Measurements from ENCODE around the gene B4GALNT1.

Gene B4GALNT1

DNA sequence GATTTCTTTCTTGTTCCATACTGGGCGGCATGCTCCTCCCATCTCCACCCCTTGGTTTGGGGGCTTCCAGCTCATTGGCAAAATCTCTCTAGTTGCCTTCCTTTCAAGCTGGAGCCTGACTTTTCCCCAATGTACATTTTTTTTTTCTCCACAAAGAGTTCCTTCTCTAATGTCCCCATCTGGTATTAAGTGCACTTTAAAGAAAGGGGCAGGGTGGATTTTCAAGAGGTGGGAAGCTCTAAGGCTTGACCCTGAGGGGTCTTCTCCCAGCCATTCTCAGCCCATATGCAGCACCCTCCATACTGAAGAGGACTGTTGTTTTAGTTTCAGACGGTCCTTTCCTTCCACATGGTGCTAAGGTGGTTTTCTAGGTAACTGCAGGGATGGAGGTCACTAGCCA lies 47.8 kb downstream of the B4GALNT1 start:
- no peak for DNase-seq (ENCODE audit: low spot score)

DNA sequence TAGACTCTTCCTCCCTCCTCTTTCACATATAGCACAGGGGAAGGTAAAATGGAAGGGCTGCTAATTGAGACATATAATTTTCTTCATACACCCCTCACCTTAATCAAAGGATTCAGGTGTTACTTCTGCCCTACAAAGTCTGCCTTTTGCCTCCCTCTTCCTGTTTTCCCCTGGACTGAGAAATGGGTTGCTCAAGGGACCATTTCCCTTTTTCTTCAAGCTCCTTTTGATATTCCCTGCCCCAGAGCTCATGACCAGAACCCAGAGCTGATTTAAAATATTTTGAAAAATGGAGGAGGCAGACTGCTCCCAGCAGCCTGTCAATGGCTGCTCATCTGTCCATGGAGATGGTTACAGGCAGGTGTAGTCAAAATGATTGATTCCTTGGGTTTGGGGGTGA lies 48.3 kb downstream of the B4GALNT1 start:
- DNase-seq (ENCODE audit: low spot score), result no peak

DNA sequence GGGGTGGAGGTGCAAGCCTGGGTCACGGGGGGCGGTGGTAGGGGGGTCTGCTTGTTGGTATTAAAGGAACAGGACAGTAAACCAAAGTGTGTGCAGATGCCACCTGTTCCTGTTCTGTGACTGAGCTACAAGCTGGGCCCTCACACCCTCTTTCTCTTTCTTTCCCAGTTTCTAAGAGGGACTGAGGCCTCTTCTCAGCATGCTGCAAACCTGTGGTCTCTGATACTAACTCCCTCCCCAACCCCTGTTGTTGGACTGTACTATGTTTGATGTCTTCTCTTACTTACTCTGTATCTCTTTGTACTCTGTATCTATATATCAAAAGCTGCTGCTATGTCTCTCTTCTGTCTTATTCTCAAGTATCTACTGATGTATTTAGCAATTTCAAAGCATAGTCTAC lies 49.0 kb downstream of the B4GALNT1 start:
- no peak for DNase-seq (ENCODE audit: low spot score)

DNA sequence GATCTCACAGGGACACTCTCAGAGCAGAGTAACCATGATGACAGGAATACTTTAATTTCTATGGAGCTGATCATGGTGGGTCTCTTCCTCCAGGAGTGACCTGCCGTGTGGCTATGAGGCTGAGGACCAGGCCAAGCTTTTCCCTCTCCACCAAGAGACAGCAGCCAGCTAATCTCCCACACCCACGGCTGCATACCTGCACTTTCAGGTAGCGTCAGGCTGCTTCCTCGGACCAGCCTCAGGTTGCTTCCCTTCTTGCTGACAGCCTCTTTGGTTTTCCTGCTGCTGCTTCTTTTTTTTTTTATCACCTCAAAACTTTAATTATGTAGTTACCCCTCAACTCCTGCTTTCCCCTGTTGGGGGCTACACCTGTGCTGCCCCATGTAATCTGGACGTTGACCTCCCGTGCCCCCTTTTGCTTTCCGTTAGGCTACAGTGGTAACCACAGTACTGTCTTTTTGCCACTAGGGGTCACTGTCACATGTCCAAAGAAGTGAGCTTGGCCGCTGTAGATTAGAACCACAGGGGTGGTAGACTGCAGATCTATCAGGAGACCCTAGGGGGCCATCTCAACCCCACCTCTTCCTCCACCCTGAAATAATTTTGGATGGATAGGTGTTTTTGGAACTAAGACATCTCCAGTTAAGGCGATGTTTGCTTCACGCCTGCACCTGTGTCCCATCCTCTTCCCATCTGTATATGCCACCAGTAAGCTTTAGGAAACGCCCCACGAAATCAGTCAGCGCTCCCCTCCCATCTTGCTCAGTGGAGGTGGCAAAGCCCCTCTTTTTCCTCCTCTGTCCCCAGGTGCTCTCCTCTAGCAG lies 49.8 kb downstream of the B4GALNT1 start:
- DNase-seq (ENCODE audit: low spot score), result peak; percentile 84

DNA sequence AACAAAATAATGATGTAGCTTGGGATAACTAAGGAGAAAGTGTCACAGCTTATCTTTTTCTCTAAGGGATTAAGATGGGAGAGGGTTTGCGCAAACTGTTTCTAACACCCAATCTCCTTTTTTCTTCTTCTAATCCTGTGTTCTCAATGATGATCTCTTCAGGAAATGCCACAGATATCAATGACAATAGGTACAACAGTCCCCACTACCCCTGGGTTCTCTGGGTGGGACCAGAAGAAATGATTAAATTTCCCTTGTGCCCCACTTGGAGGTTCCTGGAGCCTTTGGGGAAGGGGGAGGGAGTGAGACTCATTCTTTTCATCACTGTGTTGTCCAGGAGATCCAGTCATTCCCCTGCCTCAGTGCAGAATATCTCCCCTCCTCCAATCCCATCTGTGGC lies 50.6 kb downstream of the B4GALNT1 start:
- DNase-seq (ENCODE audit: low spot score), result no peak

DNA sequence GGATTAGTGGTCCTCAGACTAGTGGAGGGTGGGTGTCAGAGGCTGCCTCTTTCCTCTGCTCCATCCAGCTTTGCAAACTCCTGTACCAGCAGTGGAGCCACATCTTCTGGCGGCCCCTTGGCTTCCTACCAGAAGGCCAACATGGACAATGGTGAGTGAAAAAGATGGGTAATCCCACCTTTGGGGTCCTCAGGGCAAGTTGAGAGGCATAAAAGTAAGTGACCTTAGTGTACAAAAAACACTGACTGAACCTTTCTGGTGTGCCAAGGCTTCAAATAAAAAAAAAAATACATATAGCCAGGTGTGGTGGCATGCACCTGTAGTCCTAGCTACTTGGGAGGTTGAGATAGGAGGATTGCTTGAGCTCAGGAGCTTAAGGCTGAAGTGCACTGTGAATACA lies 51.2 kb downstream of the B4GALNT1 start:
- DNase-seq (ENCODE audit: low spot score), result no peak

DNA sequence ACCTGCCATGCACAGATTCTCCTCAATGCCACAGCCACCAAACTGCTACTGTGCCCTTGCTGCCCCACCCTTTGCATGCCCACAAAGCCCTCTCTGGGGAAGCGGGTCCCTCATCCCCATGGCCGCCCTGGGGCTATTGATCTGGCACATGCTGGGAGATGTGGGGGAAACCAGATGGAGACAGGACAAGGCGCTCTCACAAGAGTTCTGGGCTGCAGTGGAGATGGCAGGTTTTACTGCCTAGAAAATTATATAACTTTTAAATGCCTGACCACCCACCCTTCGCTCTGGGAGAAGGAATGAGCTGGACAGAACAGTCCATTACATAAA lies 52.6 kb downstream of the B4GALNT1 start:
- no peak for DNase-seq (ENCODE audit: low spot score)

DNA sequence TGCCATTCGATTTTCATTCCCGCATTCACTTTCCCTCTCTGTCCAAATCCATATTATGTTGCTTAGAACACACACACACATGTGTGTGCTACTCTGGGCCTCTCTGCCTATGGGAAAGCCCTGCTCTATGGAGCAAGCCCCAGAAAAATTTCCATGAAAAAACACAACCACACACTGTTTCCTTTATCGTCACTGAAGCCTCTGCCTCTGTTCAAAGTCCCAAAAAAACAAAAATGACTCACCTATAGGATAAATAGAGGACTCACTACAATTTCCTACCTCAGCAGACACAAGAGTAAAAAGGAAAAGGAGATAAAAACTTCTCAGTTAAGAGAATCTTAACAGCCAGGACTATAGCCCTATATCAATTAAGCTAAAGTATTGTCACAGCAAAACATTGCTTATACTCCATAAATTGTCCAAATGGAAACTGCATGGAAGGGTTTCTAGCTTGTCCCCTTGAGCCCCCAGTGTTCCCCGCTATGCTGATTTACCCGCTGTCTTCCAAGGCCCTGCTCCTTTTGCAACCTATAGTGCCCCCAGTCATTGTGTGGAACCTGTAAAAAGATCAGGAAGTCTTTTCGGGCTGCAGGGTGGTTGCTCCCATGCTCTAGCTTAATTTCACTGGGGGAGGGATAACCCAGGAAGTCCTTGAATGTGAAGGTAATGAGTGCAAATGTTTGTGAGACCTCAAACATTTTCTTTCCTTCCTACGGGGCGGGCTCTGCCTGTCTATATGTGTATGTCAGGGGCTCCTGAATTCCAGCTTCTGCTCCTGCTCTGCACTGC lies 53.1 kb downstream of the B4GALNT1 start:
- DNase-seq (ENCODE audit: low spot score), result peak; percentile 65

DNA sequence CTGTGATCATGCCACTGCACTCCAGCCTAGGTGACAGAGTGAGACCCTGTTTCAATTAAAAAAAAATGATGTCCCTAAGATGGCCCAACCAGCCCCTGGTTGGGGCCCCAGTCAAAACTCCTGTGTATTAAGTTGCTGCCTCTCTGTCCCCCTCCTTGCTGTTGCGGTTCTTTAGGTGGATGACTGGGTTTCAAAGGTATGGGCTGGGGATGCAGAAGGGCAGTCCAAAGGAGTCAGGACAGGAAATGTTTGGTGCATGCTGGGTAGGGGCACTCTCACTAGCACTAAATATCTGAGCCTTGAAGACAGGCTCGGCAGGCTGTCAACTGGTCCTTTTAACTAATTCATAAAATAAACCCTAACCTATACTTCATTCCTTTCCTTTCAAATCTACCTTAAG lies 54.0 kb downstream of the B4GALNT1 start:
- no peak for DNase-seq (ENCODE audit: low spot score)

DNA sequence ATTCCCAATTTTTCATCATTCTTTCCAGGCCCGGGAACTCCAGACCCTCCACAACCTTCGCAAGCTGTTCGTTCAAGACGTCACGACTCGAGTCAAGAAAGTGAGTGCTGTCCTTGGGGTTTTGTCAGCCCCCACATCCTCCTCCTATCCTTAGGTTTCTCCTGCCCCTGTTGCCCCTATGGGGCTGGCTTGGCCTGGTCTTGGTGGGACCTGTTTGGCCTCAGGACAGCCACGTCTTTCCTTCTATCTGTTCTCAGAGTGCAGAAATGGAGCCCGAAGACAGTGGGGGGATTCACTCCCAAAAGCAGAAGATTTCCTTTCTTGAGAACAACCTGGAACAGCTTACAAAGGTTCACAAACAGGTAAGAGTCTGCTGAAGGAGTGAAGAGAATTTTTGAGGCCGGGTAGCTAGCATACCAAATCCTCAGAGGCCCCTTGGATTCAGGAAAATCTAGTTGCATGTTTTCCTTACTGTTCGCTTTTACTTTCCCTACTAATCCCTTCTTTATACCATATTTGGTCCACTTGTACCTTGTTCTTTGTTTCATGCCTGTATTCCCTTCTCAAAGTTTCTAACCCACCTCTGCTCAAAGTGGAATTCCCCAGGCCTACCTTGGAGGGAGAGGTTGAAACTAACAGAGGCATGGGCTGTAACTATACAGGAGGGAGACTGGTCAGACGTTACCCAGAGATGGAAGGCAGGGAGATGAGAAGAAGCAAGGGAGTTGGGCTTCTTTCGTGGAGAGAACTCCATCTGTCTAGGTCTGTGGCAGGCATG lies 54.8 kb downstream of the B4GALNT1 start:
- DNase-seq (ENCODE audit: low spot score), result no peak

DNA sequence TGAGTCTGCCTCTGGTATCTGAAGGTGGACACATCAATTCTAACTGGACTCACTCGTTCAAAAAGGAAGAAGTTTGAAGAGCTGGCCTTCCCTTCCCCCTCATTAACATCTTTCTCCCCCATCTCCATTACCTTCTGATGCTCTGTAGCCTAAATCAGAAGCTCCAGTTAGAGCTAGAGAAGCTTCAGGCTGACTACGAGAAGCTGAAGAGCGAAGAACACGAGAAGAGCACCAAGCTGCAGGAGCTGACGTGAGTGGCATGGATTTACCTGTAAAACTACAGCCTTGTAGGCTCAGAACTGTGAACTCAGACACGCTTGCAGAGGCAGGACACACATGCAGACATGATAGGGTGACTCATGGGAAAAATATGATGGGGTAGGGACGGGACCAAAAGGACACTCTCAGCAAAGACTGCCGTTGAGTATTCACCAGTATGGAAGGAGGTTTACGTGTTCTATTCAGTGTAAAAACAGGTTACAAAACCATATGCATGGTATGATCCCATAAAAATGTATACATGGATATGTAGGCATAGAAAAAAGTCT lies 56.3 kb downstream of the B4GALNT1 start:
- no peak for DNase-seq (ENCODE audit: low spot score)
